A549 (cell line): ENCODE results near the gene SNU13.

Source experiments
- BHLHE40 ChIP-seq: IDR thresholded peaks from 2 replicates; pipeline ENCODE4 v1.6.1; 2012; ENCODE audit warnings: low read depth, low read length, inconsistent platforms
- PHF8 ChIP-seq: fragments of 200-600 bp; sonication (generic); IDR thresholded peaks from 2 replicates; pipeline ENCODE4 v1.6.1; 2016; ENCODE audit warnings: low read depth, mild to moderate bottlenecking, antibody characterized with exemption, moderate library complexity, borderline replicate concordance
- TF ChIP-seq, protein P1 (sequence below): fragments of 200-600 bp; sonication (generic); IDR thresholded peaks from 2 replicates; pipeline ENCODE4 v1.6.1; 2016; ENCODE audit warnings: antibody characterized with exemption, mild to moderate bottlenecking, moderate library complexity
- TF ChIP-seq, protein P2 (sequence below): fragments of >200 bp; sonication (Bioruptor Twin); formaldehyde crosslinking; IDR thresholded peaks from 3 replicates; pipeline ENCODE4 v1.5.1; 2016

DNA sequence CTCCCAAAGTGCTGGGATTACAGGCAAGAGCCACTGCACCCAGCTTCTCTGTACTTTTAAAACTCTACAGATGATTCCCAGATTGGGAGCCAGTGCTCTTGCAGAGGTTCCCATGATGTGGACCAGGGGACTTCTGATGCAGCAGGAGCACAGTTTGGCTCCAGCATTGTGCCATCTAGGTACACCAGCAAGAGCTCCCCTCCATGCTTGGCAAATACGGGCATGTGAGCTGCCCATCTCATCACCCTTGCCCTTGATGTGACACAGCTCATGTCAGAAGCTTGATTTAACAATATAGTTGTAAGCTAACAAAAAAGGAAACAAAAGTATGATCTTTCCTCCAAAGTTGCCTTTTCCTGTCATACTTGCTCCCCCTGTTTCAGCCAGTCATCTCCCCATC, 28.7 kb downstream of the SNU13 start:
- TF ChIP-seq BHLHE40 (no peak), PHF8 (no peak)
- TF ChIP-seq, protein P1, sequence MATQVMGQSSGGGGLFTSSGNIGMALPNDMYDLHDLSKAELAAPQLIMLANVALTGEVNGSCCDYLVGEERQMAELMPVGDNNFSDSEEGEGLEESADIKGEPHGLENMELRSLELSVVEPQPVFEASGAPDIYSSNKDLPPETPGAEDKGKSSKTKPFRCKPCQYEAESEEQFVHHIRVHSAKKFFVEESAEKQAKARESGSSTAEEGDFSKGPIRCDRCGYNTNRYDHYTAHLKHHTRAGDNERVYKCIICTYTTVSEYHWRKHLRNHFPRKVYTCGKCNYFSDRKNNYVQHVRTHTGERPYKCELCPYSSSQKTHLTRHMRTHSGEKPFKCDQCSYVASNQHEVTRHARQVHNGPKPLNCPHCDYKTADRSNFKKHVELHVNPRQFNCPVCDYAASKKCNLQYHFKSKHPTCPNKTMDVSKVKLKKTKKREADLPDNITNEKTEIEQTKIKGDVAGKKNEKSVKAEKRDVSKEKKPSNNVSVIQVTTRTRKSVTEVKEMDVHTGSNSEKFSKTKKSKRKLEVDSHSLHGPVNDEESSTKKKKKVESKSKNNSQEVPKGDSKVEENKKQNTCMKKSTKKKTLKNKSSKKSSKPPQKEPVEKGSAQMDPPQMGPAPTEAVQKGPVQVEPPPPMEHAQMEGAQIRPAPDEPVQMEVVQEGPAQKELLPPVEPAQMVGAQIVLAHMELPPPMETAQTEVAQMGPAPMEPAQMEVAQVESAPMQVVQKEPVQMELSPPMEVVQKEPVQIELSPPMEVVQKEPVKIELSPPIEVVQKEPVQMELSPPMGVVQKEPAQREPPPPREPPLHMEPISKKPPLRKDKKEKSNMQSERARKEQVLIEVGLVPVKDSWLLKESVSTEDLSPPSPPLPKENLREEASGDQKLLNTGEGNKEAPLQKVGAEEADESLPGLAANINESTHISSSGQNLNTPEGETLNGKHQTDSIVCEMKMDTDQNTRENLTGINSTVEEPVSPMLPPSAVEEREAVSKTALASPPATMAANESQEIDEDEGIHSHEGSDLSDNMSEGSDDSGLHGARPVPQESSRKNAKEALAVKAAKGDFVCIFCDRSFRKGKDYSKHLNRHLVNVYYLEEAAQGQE = no peak
- TF ChIP-seq, protein P2, sequence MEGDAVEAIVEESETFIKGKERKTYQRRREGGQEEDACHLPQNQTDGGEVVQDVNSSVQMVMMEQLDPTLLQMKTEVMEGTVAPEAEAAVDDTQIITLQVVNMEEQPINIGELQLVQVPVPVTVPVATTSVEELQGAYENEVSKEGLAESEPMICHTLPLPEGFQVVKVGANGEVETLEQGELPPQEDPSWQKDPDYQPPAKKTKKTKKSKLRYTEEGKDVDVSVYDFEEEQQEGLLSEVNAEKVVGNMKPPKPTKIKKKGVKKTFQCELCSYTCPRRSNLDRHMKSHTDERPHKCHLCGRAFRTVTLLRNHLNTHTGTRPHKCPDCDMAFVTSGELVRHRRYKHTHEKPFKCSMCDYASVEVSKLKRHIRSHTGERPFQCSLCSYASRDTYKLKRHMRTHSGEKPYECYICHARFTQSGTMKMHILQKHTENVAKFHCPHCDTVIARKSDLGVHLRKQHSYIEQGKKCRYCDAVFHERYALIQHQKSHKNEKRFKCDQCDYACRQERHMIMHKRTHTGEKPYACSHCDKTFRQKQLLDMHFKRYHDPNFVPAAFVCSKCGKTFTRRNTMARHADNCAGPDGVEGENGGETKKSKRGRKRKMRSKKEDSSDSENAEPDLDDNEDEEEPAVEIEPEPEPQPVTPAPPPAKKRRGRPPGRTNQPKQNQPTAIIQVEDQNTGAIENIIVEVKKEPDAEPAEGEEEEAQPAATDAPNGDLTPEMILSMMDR = no peak
